ENCODE measurements around the gene ASCL5.

ASCL5 gene

DNA sequence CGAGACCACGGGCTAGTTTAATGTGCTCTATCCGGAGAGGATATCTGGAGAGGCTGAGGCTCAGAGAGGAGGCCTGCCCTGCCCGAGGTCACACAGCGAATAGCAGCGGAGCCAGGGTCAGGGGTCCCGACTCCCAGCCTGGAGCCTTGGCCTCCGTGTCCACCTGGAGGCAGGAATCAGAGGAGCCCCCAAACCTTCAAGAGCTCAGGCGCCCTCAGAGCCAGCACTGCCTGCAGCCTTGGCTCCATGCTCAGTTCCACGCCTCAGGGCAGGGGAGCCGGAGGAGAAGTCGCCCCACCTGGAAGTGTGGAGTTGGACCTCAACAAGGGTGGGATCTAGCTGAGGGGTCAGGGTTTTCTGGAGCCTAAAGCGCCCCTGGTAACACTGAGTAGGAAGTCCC, 2.0 kb upstream of the ASCL5 start:
- no peak overlapping the region for H3K27ac ChIP-seq
- TF ChIP-seq, protein P1, sequence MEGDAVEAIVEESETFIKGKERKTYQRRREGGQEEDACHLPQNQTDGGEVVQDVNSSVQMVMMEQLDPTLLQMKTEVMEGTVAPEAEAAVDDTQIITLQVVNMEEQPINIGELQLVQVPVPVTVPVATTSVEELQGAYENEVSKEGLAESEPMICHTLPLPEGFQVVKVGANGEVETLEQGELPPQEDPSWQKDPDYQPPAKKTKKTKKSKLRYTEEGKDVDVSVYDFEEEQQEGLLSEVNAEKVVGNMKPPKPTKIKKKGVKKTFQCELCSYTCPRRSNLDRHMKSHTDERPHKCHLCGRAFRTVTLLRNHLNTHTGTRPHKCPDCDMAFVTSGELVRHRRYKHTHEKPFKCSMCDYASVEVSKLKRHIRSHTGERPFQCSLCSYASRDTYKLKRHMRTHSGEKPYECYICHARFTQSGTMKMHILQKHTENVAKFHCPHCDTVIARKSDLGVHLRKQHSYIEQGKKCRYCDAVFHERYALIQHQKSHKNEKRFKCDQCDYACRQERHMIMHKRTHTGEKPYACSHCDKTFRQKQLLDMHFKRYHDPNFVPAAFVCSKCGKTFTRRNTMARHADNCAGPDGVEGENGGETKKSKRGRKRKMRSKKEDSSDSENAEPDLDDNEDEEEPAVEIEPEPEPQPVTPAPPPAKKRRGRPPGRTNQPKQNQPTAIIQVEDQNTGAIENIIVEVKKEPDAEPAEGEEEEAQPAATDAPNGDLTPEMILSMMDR (conservative IDR thresholded peaks at IDR 0.05): no peak

DNA sequence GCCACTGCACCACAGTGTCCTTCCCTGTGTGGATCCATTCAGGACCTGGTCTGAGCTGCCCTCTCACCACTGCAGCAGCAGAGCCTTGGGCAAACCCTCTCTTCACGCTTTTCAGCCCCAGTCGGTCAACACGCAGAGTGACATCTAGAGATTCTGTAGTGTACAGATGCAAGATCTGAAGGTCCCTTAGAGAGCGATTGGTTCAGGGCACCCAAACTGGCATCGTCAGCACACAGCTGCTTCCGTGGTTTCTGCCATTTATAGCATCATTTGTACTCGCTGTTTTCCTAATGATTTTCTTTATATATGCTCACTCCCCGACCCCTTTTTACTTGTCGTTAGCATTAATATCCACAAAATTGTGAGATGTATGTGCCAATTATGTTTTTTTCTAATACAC, 1.5 kb upstream of the ASCL5 start:
- no peak overlapping the region for H3K27ac ChIP-seq
- TF ChIP-seq, protein P1 (conservative IDR thresholded peaks at IDR 0.05): no peak

DNA sequence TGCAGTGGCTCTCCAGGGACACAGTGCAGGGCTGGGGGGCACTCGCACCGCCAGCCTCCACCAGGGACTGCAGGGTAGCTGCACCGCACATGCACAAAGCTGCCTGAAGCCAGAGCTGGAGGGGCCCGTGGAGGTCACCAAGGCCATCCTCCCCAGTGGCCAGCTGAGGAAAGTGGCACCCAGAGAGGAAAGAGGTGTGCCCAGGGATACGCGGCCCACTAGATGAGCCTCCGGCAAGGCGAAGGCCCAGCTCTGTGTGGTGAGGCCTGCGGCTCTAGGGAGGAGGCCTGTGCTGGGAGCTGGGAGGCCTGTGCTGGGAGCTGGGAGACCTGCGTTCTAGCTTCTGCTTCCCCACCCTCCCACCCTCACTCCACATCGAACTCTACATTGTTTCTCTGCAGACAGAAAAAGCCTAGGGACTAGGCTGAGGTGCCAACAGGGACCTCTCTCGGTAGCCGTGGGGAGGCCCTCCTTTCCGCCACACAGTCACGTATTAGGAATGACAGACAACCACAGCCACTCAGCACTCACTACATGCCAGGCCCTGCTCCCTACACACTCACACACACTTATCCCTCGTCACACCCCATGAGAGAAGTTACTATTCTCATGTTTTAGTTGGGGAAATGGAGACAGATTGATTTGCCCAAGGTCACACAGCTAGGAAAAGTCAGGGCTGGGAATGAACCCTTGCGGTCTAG, 921 bp upstream of the ASCL5 start:
- TF ChIP-seq, protein P1 (conservative IDR thresholded peaks at IDR 0.05): no peak
- no peak overlapping the region for H3K27ac ChIP-seq

DNA sequence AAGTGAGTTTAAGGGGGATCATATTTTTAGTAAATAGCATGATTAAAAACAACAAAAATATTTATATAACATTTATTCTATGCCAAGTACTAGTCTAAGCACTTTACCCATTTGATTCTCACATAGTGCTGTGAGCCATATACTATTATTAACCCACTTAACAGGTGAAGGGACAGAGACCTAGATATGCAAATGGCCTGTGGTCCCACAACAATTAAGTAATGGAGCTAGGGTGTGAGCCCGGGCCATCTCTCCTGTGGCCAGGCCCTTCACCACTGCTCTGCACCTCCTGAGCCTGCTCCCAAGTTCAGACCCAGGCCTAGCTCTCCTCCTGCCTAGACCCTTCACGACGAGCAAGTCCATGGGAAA, 537 bp downstream of the ASCL5 start:
- TF ChIP-seq, protein P1 (conservative IDR thresholded peaks at IDR 0.05): no peak

DNA sequence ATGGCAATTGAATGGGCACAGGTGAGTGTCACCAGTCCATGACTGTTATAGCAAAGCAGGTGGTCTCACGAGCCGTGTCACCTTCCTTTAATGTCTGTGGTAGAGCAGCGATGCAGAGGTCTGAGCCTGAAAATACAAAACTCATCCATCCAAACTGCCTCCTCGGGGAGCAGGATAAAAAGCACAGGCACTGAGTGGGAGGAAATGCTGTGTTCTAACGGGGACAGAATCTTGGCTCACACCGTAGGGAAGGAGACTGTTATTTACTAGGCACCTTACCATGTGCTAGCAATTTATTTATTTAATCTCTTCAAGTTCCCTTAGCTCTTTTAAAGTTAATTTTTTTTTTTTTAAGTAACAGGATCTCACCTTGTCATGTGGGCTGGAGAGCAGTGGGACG, 1.2 kb downstream of the ASCL5 start:
- TF ChIP-seq, protein P1 (conservative IDR thresholded peaks at IDR 0.05): no peak
- H3K27ac ChIP-seq: no peak overlapping the region

More for the DNA sequence above, 537 bp downstream of the ASCL5 start:
- no peak overlapping the region for H3K27ac ChIP-seq

DNA sequence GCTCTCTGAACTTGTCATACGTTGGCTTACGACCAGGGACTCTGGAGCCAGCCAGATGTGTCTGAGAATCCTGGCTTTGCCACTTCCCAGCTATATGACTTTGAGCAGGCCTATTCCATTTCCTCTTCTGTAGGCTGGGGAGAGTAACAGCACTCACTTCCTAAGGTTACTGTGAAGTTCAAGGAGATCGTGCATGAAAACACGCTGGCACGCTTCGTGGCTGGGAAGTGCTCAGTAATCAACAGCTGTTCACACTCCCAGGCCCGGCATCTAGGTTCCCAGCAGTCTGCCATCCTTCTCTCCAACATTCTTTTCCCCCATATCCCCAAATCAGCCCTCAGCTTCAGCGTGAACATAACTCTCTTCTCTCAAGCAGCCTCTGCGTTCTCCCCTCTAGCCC, 2.0 kb downstream of the ASCL5 start:
- TF ChIP-seq, protein P1 (conservative IDR thresholded peaks at IDR 0.05): no peak
- no peak overlapping the region for H3K27ac ChIP-seq

DNA sequence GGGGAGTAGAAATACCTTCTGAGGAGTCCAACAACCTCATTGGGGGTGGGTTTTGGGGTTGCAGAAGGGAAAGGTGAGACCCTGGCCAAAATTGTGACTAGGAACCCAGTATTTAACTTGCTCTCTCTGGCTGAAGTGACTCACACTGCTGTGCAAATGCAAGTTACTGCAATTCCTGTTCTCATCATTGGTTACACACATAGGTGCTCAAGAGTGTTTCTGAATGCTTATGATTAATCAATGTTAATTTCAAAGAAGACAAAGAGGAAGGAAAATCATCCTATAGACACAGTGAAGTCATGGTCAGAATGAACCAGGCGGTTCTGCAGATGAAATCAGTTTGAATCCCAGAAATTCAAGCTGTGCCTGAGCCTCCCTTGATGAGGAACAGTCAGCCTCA, 3.1 kb downstream of the ASCL5 start:
- TF ChIP-seq, protein P1 (conservative IDR thresholded peaks at IDR 0.05): no peak
- H3K27ac ChIP-seq: no peak overlapping the region

All from VCaP (cell line).